Anterior cingulate cortex (tissue), 58 donors: Measurements from ENCODE around the gene IL36RN.

Experiments used
- DNase-seq, 58 donors: peaks; one replicate each; lab custom pipeline; 2025; lab: John Stamatoyannopoulos, UW

Gene IL36RN

GRCh38 chr2:113046465-113046864, 12.5 kb upstream of the IL36RN start:
- no peak for DNase-seq

- no peak for DNase-seq
These were observed 7.8 kb upstream of the IL36RN start for GRCh38 chr2:113050921-113051895.

- DNase-seq: no peak
These were observed 6.5 kb upstream of the IL36RN start, which contains the start of gene IL36B for GRCh38 chr2:113052396-113052917. IL36B (minus strand) TSS chr2:113052867.

- DNase-seq: no peak
These were observed 5.3 kb upstream of the IL36RN start for GRCh38 chr2:113053666-113054065.

- DNase-seq: no peak
These were observed 4.9 kb upstream of the IL36RN start for GRCh38 chr2:113054066-113054465.

GRCh38 chr2:113056521-113056920, 2.5 kb upstream of the IL36RN start:
- DNase-seq: no peak

- no peak for DNase-seq
These were observed 1.9 kb upstream of the IL36RN start for GRCh38 chr2:113057117-113057516.

- no peak for DNase-seq
These were observed 495 bp upstream of the IL36RN start for GRCh38 chr2:113058411-113058994.

GRCh38 chr2:113060396-113060795, 1.4 kb downstream of the IL36RN start:
- DNase-seq: no peak

GRCh38 chr2:113060796-113061195, 1.8 kb downstream of the IL36RN start:
- DNase-seq: no peak

GRCh38 chr2:113061241-113061640, 2.2 kb downstream of the IL36RN start:
- no peak for DNase-seq

- no peak for DNase-seq
These were observed 3.1 kb downstream of the IL36RN start for GRCh38 chr2:113061896-113062770.

- no peak for DNase-seq
These were observed 5.3 kb downstream of the IL36RN start for GRCh38 chr2:113064281-113064680.

GRCh38 chr2:113064898-113065297, 5.9 kb downstream of the IL36RN start:
- DNase-seq: no peak

- DNase-seq: no peak
These were observed 8.7 kb downstream of the IL36RN start, which contains the start of gene IL1F10 for GRCh38 chr2:113067681-113068080. IL1F10 (plus strand) TSS chr2:113067970; CDS start chr2:113072739, 4,769 bp downstream.

GRCh38 chr2:113068249-113068648, 9.3 kb downstream of the IL36RN start:
- no peak for DNase-seq

GRCh38 chr2:113068706-113069485, 9.9 kb downstream of the IL36RN start:
- DNase-seq: no peak

GRCh38 chr2:113069676-113070605, 10.9 kb downstream of the IL36RN start:
- DNase-seq: no peak

GRCh38 chr2:113070606-113070975, 11.6 kb downstream of the IL36RN start:
- DNase-seq: no peak
